ENCODE results near the gene GPR35. TPM values are rescaled to one million over a fixed set of nuclear protein-coding genes. Genes with fewer than 3 reads are reported as not detected.

Gene GPR35
- polyA plus RNA-seq, 3 donors: 30.6 to 37.8 (median 36.3) TPM

DNA sequence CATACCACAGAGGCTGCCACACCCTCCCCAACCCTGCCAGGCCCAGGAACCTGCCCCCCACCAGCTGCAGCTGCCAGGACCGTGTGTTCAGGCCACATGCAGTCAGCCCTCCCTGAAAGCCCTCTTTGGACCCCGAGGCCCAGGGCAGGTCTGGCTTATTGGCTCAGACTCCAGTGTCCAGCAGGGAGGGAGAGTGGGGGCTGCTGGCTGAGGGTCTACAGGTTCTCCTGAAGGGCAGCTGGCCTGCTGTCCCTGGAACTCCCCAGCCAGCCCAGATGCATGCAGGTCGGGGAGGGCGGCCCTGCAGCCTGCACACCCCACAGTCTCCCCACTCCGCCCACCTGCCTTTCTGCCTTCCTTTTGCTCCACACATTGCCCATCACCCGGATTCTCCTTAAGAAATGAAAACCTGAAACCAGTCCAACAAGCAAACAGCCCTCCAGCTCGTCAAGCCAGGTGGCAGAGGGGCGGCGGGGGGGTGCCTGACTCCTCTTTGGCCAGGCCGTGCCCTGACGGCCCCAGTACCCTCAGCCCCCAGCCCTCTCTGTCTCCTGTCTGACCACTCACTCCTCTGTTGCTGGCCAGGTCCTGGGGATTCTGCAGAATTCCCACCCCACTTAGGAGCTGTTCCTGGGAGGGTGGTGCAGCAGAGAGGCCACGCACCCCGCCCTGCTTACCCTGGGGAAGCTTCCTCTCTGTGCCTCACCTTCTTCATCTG lies 18.0 kb downstream of the GPR35 start:
- Mint-ChIP-seq H3K4me1 (peaks cover 13% of the 10 kb centered on the region), H3K9me3 (peaks cover 1 to 25% (median 3%) of the 10 kb centered on the region in 7 donors), H3K4me3 (no peak overlapping the region), H3K27ac (no peak overlapping the region), H3K36me3 (no peaks in the 10 kb centered on the region), H3K27me3 (ENCODE audit: low read depth in 3 of 3) (peaks cover 11 to 25% (median 17%) of the 10 kb centered on the region in 3 donors)
- Histone ChIP-seq H3K9ac (ENCODE audit: insufficient read depth, low read length, poor library complexity, severe bottlenecking) (no peak overlapping the region), H2AFZ (ENCODE audit: insufficient read depth, low read depth, low read length, poor library complexity, severe bottlenecking) (no peak overlapping the region), H3K36me3 (replicated peaks in 1 of 2; ENCODE audit: control insufficient read depth in 1 of 2, insufficient read depth in 2 of 2, low read length in 2 of 2) (no peaks in the 10 kb centered on the region), H3K27me3 (ENCODE audit: control insufficient read depth in 2 of 2, insufficient read depth in 2 of 2, low read length in 2 of 2) (peaks cover 0 to 12% of the 10 kb centered on the region in 2 donors), H3K27ac (ENCODE audit: low read depth in 1 of 2, low read length in 2 of 2) (no peak overlapping the region), H3K4me1 (ENCODE audit: control insufficient read depth in 1 of 2, insufficient read depth in 2 of 2, low read length in 2 of 2) (peaks cover 2 to 12% of the 10 kb centered on the region in 2 donors), H3K79me2 (ENCODE audit: insufficient read depth, low read length) (no peaks in the 10 kb centered on the region), H3K9me3 (replicated peaks in 1 of 2; ENCODE audit: control insufficient read depth in 1 of 2, insufficient read depth in 1 of 2, low read length in 2 of 2) (peaks cover 0 to 11% of the 10 kb centered on the region in 2 donors), H3K4me3 (replicated peaks in 1 of 3; ENCODE audit: low read depth in 2 of 3, low read length in 3 of 3) (no peak overlapping the region), H4K20me1 (ENCODE audit: insufficient read depth, low read length) (no peaks in the 10 kb centered on the region), H3K4me2 (replicated peaks; ENCODE audit: extremely low read depth, low read length, poor library complexity, severe bottlenecking) (no peak overlapping the region)
- WGBS (ENCODE audit: insufficient coverage): 98% methylated on average over 8 of the region's 13 CpGs
- DNase-seq: no peak
- TF ChIP-seq, protein P1, sequence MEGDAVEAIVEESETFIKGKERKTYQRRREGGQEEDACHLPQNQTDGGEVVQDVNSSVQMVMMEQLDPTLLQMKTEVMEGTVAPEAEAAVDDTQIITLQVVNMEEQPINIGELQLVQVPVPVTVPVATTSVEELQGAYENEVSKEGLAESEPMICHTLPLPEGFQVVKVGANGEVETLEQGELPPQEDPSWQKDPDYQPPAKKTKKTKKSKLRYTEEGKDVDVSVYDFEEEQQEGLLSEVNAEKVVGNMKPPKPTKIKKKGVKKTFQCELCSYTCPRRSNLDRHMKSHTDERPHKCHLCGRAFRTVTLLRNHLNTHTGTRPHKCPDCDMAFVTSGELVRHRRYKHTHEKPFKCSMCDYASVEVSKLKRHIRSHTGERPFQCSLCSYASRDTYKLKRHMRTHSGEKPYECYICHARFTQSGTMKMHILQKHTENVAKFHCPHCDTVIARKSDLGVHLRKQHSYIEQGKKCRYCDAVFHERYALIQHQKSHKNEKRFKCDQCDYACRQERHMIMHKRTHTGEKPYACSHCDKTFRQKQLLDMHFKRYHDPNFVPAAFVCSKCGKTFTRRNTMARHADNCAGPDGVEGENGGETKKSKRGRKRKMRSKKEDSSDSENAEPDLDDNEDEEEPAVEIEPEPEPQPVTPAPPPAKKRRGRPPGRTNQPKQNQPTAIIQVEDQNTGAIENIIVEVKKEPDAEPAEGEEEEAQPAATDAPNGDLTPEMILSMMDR (IDR thresholded peaks at IDR 0.05): no peak
- intact Hi-C loops (cut with micrococcal nuclease): no loop called here

DNA sequence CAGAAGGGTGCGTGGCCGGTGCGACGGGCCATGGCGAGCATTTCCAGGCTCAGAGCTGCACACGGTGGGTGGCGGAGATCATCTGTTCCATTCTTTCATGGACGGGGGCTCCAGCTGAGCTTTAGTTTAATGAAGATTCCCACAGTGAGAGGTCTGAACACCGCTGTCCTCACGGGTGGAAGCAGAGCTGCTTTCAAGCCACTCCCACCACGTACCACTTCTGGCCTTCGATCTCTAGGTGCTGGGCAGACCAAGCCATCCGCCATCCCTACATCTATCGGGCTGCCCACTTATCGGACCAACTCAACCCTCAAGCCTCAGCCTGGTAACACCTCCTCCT lies 18.5 kb downstream of the GPR35 start:
- no peak overlapping the region for H3K27ac ChIP-seq (ENCODE audit: low read depth in 1 of 2, low read length in 2 of 2)
- 86% methylated on average over 14 of the region's 15 CpGs for WGBS (ENCODE audit: insufficient coverage)
- intact Hi-C loops (cut with micrococcal nuclease): no loop called here
- H3K36me3 ChIP-seq (replicated peaks in 1 of 2; ENCODE audit: control insufficient read depth in 1 of 2, insufficient read depth in 2 of 2, low read length in 2 of 2): no peaks in the 10 kb centered on the region
- DNase-seq: no peak
- no peak overlapping the region for H3K4me3 ChIP-seq (replicated peaks in 1 of 3; ENCODE audit: low read depth in 2 of 3, low read length in 3 of 3)
- H4K20me1 ChIP-seq (ENCODE audit: insufficient read depth, low read length): no peaks in the 10 kb centered on the region
- H3K4me1 Mint-ChIP-seq: peaks cover 13% of the 10 kb centered on the region
- peaks cover 2 to 12% of the 10 kb centered on the region in 2 donors for H3K4me1 ChIP-seq (ENCODE audit: control insufficient read depth in 1 of 2, insufficient read depth in 2 of 2, low read length in 2 of 2)
- H3K27me3 Mint-ChIP-seq (ENCODE audit: low read depth in 3 of 3): peaks cover 15 to 30% (median 22%) of the 10 kb centered on the region in 3 donors
- H3K4me2 ChIP-seq (replicated peaks; ENCODE audit: extremely low read depth, low read length, poor library complexity, severe bottlenecking): no peak overlapping the region
- H3K79me2 ChIP-seq (ENCODE audit: insufficient read depth, low read length): no peaks in the 10 kb centered on the region
- no peak overlapping the region for H3K9ac ChIP-seq (ENCODE audit: insufficient read depth, low read length, poor library complexity, severe bottlenecking)
- H2AFZ ChIP-seq (ENCODE audit: insufficient read depth, low read depth, low read length, poor library complexity, severe bottlenecking): no peak overlapping the region
- H3K36me3 Mint-ChIP-seq: no peaks in the 10 kb centered on the region
- no peak overlapping the region for H3K27ac Mint-ChIP-seq
- TF ChIP-seq, protein P1 (IDR thresholded peaks at IDR 0.05): no peak
- H3K9me3 ChIP-seq (replicated peaks in 1 of 2; ENCODE audit: control insufficient read depth in 1 of 2, insufficient read depth in 1 of 2, low read length in 2 of 2): peaks cover 0 to 11% of the 10 kb centered on the region in 2 donors
- H3K9me3 Mint-ChIP-seq: peaks cover 1 to 25% (median 3%) of the 10 kb centered on the region in 7 donors
- H3K27me3 ChIP-seq (ENCODE audit: control insufficient read depth in 2 of 2, insufficient read depth in 2 of 2, low read length in 2 of 2): peaks cover 0 to 18% of the 10 kb centered on the region in 2 donors
- H3K4me3 Mint-ChIP-seq: peak overlapping the region in 1 of 2 donors; percentile 47

Measured in CD14-positive monocyte (primary cell).